Anterior cingulate cortex (tissue), 58 donors: ENCODE results near the gene SLC17A8.

ENCODE experiments used
- DNase-seq, 58 donors: peaks; one replicate each; lab custom pipeline; 2025; lab: John Stamatoyannopoulos, UW

Gene SLC17A8

DNA sequence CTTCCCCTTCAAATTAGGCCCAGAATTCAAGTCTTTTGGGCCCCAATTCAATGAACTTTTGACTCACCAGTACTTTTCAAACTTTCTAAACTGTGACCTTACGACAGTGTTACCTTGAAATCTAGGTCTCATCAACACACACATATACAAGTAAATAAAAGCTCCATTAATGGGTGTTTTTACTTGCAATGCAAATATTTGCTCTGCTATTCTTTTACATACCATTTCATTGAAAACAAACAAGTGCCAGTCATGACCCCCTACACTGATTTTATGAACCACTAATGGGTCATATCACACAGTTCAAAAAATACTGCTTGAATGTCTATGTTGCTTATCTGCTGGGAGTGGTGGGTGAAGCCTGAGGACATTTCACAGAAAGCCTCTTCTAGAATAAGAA lies 107.7 kb downstream of the SLC17A8 start:
- DNase-seq = no peak

DNA sequence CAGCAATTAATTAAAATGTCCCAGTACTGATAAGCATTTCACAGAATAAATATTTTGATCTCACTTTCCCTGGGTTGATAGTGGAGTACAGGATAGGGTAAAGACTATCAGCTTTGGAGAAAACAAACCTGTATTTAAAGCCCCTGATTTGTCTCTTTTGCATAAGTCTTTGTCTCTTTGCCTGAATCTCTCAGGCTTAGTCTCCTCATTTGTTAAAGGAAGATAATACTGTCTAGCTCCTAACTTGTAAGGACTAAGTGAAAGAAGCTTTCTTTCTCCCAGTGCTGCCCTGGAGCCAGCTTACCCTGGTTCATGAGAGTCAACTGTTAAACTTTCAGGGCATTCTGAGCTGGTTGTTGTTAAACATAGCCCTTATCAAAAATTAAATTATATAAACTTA lies 111.3 kb downstream of the SLC17A8 start:
- DNase-seq = no peak
